ENCODE measurements around the gene FAM171A1.

GRCh38 chr10:15300145-15300544, 70.9 kb downstream of the FAM171A1 start:
- TF ChIP-seq, protein P1, sequence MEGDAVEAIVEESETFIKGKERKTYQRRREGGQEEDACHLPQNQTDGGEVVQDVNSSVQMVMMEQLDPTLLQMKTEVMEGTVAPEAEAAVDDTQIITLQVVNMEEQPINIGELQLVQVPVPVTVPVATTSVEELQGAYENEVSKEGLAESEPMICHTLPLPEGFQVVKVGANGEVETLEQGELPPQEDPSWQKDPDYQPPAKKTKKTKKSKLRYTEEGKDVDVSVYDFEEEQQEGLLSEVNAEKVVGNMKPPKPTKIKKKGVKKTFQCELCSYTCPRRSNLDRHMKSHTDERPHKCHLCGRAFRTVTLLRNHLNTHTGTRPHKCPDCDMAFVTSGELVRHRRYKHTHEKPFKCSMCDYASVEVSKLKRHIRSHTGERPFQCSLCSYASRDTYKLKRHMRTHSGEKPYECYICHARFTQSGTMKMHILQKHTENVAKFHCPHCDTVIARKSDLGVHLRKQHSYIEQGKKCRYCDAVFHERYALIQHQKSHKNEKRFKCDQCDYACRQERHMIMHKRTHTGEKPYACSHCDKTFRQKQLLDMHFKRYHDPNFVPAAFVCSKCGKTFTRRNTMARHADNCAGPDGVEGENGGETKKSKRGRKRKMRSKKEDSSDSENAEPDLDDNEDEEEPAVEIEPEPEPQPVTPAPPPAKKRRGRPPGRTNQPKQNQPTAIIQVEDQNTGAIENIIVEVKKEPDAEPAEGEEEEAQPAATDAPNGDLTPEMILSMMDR (conservative IDR thresholded peaks at IDR 0.05 in 1 of 2, IDR thresholded peaks at IDR 0.05 in 1 of 2; ENCODE audit: extremely low read depth in 1 of 2, insufficient read depth in 1 of 2, low read depth in 1 of 2, low read length in 2 of 2): no peak
- no peak for TF ChIP-seq EZH2 (IDR thresholded peaks at IDR 0.05; ENCODE audit: borderline replicate concordance, low read length)
